ENCODE data around the gene CHRNG. TPM values are rescaled to one million over a fixed set of nuclear protein-coding genes. Genes with fewer than 3 reads are reported as not detected.

The CHRNG gene
- total and polyA plus RNA-seq, 2 donors from 2014 or later, result not detected

GRCh38 chr2:232516551-232516950 lies 22.9 kb upstream of the CHRNG start:
- H3K27ac ChIP-seq (ENCODE audit: low read depth in 2 of 2, low read length in 2 of 2), result no peak overlapping the region
- FAIRE-seq, result no peak
- no peaks in the 10 kb centered on the region for H3K9me3 ChIP-seq (ENCODE audit: control insufficient read depth in 2 of 3, insufficient read depth in 1 of 3, low read length in 3 of 3)
- TF ChIP-seq CTCF (IDR thresholded peaks at IDR 0.05; ENCODE audit: borderline replicate concordance, extremely low read depth, insufficient read depth), result no peak
- intact Hi-C loops (cut with DNase I), result no loop called here
- no peaks in the 10 kb centered on the region for H3K36me3 ChIP-seq (ENCODE audit: control insufficient read depth in 2 of 3, insufficient read depth in 3 of 3, low read length in 3 of 3)
- no peaks in the 10 kb centered on the region for H3K4me1 ChIP-seq (ENCODE audit: control insufficient read depth in 2 of 3, insufficient read depth in 2 of 3, low read depth in 1 of 3, low read length in 3 of 3)
- DNase-seq, result no peak
- no peak overlapping the region for H3K4me3 ChIP-seq (ENCODE audit: low read length in 3 of 3)
- no peak overlapping the region for H3K9ac ChIP-seq (ENCODE audit: low read length in 3 of 3)
- H3K27me3 ChIP-seq (ENCODE audit: control insufficient read depth, insufficient read depth, low read length), result no peaks in the 10 kb centered on the region

GRCh38 chr2:232518844-232519243 lies 20.6 kb upstream of the CHRNG start:
- no peak for TF ChIP-seq CTCF (IDR thresholded peaks at IDR 0.05; ENCODE audit: borderline replicate concordance, extremely low read depth, insufficient read depth)
- no peak for FAIRE-seq
- intact Hi-C loops (cut with DNase I), result no loop called here

GRCh38 chr2:232519581-232520438 lies 19.7 kb upstream of the CHRNG start, which contains the start of gene PRSS56:
TSS of gene PRSS56 (plus strand) at chr2:232520388. CDS start at chr2:232520599, 211 bp downstream.
- intact Hi-C loops (cut with DNase I), result no loop called here
- no peak for TF ChIP-seq CTCF (IDR thresholded peaks at IDR 0.05; ENCODE audit: borderline replicate concordance, extremely low read depth, insufficient read depth)
- H3K4me3 ChIP-seq (ENCODE audit: low read length in 3 of 3), result no peak within 1 kb of the TSS
- H3K27ac ChIP-seq (ENCODE audit: low read depth in 2 of 2, low read length in 2 of 2), result no peak within 1 kb of the TSS
- no peaks in the 10 kb centered on the region for H3K9me3 ChIP-seq (ENCODE audit: control insufficient read depth in 2 of 3, insufficient read depth in 1 of 3, low read length in 3 of 3)
- peaks cover 5% of the 10 kb centered on the region for H3K27me3 ChIP-seq (ENCODE audit: control insufficient read depth, insufficient read depth, low read length)
- H3K36me3 ChIP-seq (ENCODE audit: control insufficient read depth in 2 of 3, insufficient read depth in 3 of 3, low read length in 3 of 3), result no peaks in the 10 kb centered on the region
- DNase-seq (no peak), FAIRE-seq (no peak)
- H3K4me1 ChIP-seq (ENCODE audit: control insufficient read depth in 2 of 3, insufficient read depth in 2 of 3, low read depth in 1 of 3, low read length in 3 of 3), result peaks cover 0 to 3% (median 0%) of the 10 kb centered on the region in 3 donors
- H3K9ac ChIP-seq (ENCODE audit: low read length in 3 of 3), result no peak within 1 kb of the TSS

More at GRCh38 chr2:232518844-232519243, 20.6 kb upstream of the CHRNG start:
- Histone ChIP-seq H3K36me3 (ENCODE audit: control insufficient read depth in 2 of 3, insufficient read depth in 3 of 3, low read length in 3 of 3) (no peaks in the 10 kb centered on the region), H3K27me3 (ENCODE audit: control insufficient read depth, insufficient read depth, low read length) (peaks cover 3% of the 10 kb centered on the region), H3K4me1 (ENCODE audit: control insufficient read depth in 2 of 3, insufficient read depth in 2 of 3, low read depth in 1 of 3, low read length in 3 of 3) (peaks cover 0 to 3% (median 0%) of the 10 kb centered on the region in 3 donors), H3K9ac (ENCODE audit: low read length in 3 of 3) (no peak overlapping the region), H3K4me3 (ENCODE audit: low read length in 3 of 3) (no peak overlapping the region), H3K27ac (ENCODE audit: low read depth in 2 of 2, low read length in 2 of 2) (no peak overlapping the region), H3K9me3 (ENCODE audit: control insufficient read depth in 2 of 3, insufficient read depth in 1 of 3, low read length in 3 of 3) (no peaks in the 10 kb centered on the region)
- DNase-seq, result no peak

Measured in kidney (tissue), 14 donors.